Endothelial cell of umbilical vein (primary cell): ENCODE measurements around the gene NRDE2.

ENCODE experiments used
- EZH2 ChIP-seq: IDR thresholded peaks from 2 replicates; pipeline ENCODE4 v1.6.1; 2012; ENCODE audit warnings: borderline replicate concordance, low read depth, mild to moderate bottlenecking, moderate library complexity, low read length, inconsistent platforms; ENCODE audit not compliant: severe bottlenecking
- FOS ChIP-seq: IDR thresholded peaks from 2 replicates; pipeline ENCODE4 v1.6.1; 2011; ENCODE audit warnings: mild to moderate bottlenecking, low read length, moderate library complexity, borderline replicate concordance; ENCODE audit not compliant: insufficient read depth
- JUN ChIP-seq: IDR thresholded peaks from 2 replicates; pipeline ENCODE4 v1.6.1; 2011; ENCODE audit warnings: borderline replicate concordance, low read depth; ENCODE audit not compliant: insufficient read length, insufficient read depth
- POLR2A ChIP-seq: IDR thresholded peaks from 2 replicates; pipeline ENCODE4 v1.6.1; 2012; ENCODE audit warnings: low read depth, mild to moderate bottlenecking, control low read depth, low read length
- POLR2AphosphoS5 ChIP-seq: IDR thresholded peaks from 2 replicates; pipeline ENCODE4 v1.6.1; 2012; ENCODE audit warnings: low read depth, mild to moderate bottlenecking, control low read depth, low read length, moderate library complexity; ENCODE audit not compliant: insufficient read depth
- TF ChIP-seq, protein P1 (sequence below), 2 donors: IDR thresholded peaks; 1 replicate in 1 of 2; 2 replicates in 1 of 2; pipeline ENCODE4 v1.5.1; 2011; ENCODE audit warnings: low read length in 2 of 2, mild to moderate bottlenecking in 2 of 2, moderate library complexity in 2 of 2, control low read depth in 1 of 2, inconsistent platforms in 1 of 2, low read depth in 1 of 2; ENCODE audit not compliant: insufficient read depth in 1 of 2; ENCODE audit errors: extremely low read depth in 1 of 2

DNA sequence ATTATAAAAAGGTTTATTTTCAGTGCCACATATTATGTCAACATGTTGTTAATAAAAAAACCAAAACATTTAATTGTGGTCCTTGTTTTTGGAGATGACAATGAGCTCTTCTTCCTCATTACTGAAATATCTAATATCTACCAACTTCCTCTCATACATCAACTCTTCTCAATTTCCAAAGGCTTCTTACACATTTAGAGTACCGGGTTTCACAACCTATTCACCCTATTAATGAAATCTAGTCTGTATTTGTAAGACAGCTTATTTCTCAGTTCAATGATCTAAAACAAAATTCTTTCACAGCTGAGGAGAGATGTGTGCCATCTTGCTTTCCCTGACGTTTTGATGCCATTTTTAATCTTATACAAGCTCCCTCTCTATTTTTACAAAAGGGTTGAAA, 14.5 kb downstream of the NRDE2 start:
- TF ChIP-seq EZH2 (no peak), JUN (no peak), POLR2AphosphoS5 (no peak), POLR2A (no peak), FOS (no peak)
- TF ChIP-seq, protein P1, sequence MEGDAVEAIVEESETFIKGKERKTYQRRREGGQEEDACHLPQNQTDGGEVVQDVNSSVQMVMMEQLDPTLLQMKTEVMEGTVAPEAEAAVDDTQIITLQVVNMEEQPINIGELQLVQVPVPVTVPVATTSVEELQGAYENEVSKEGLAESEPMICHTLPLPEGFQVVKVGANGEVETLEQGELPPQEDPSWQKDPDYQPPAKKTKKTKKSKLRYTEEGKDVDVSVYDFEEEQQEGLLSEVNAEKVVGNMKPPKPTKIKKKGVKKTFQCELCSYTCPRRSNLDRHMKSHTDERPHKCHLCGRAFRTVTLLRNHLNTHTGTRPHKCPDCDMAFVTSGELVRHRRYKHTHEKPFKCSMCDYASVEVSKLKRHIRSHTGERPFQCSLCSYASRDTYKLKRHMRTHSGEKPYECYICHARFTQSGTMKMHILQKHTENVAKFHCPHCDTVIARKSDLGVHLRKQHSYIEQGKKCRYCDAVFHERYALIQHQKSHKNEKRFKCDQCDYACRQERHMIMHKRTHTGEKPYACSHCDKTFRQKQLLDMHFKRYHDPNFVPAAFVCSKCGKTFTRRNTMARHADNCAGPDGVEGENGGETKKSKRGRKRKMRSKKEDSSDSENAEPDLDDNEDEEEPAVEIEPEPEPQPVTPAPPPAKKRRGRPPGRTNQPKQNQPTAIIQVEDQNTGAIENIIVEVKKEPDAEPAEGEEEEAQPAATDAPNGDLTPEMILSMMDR (IDR thresholded peaks at IDR 0.05; ENCODE audit: extremely low read depth in 1 of 2, insufficient read depth in 1 of 2, low read depth in 1 of 2, low read length in 2 of 2) = no peak
